Measurements from ENCODE around the gene HAVCR1.
"Not testable (repeated sequence)": the region's sequence is repeated elsewhere in the genome, so short reads cannot be mapped to it uniquely, and the experiment has no call there.

HAVCR1 gene

GRCh38 chr5:157059093-157059539, at the start of gene HAVCR1:
Gene HAVCR1 (minus strand): TSS chr5:157059116. CDS start chr5:157057943, 1,173 bp downstream.
- DNase-seq (ENCODE audit: low read depth) = no peak

GRCh38 chr5:157107508-157107907, 48.6 kb upstream of the HAVCR1 start:
- no peak for DNase-seq (ENCODE audit: low read depth)

- DNase-seq (ENCODE audit: low read depth) = no peak
These were observed 47.9 kb upstream of the HAVCR1 start for GRCh38 chr5:157106630-157107461.

GRCh38 chr5:157100140-157100679, 41.3 kb upstream of the HAVCR1 start:
- no peak for DNase-seq (ENCODE audit: low read depth)

- DNase-seq (ENCODE audit: low read depth) = no peak
These were observed 29.6 kb upstream of the HAVCR1 start for GRCh38 chr5:157088342-157088990.

- no peak for DNase-seq (ENCODE audit: low read depth)
These were observed 27.9 kb upstream of the HAVCR1 start for GRCh38 chr5:157086751-157087359.

GRCh38 chr5:157085930-157086329, 27.0 kb upstream of the HAVCR1 start:
- DNase-seq (ENCODE audit: low read depth) = no peak

GRCh38 chr5:157080286-157080685, 21.4 kb upstream of the HAVCR1 start:
- DNase-seq (ENCODE audit: low read depth) = no peak

GRCh38 chr5:157076558-157076957, 17.6 kb upstream of the HAVCR1 start:
- no peak for DNase-seq (ENCODE audit: low read depth)

- DNase-seq (ENCODE audit: low read depth) = no peak
These were observed 13.6 kb upstream of the HAVCR1 start for GRCh38 chr5:157072508-157072907.

GRCh38 chr5:157069949-157070348, 11.0 kb upstream of the HAVCR1 start:
- DNase-seq (ENCODE audit: low read depth) = no peak

GRCh38 chr5:157068785-157069184, 9.9 kb upstream of the HAVCR1 start:
- DNase-seq (ENCODE audit: low read depth) = no peak

- DNase-seq (ENCODE audit: low read depth) = no peak
These were observed 9.4 kb upstream of the HAVCR1 start for GRCh38 chr5:157068339-157068738.

- DNase-seq (ENCODE audit: low read depth) = no peak
These were observed 8.1 kb upstream of the HAVCR1 start for GRCh38 chr5:157067005-157067404.

- DNase-seq (ENCODE audit: low read depth) = no peak
These were observed 7.2 kb upstream of the HAVCR1 start for GRCh38 chr5:157066080-157066479.

GRCh38 chr5:157063776-157064430, 5.0 kb upstream of the HAVCR1 start:
- no peak for DNase-seq (ENCODE audit: low read depth)

GRCh38 chr5:157059891-157060290, 975 bp upstream of the HAVCR1 start:
- no peak for DNase-seq (ENCODE audit: low read depth)

- DNase-seq (ENCODE audit: low read depth) = no peak
These were observed 1.2 kb downstream of the HAVCR1 start for GRCh38 chr5:157057459-157058370.

GRCh38 chr5:157056848-157057247, 2.1 kb downstream of the HAVCR1 start:
- DNase-seq (ENCODE audit: low read depth) = not testable (repeated sequence)

- DNase-seq (ENCODE audit: low read depth) = no peak
These were observed 7.2 kb downstream of the HAVCR1 start for GRCh38 chr5:157051604-157052245.

- no peak for DNase-seq (ENCODE audit: low read depth)
These were observed 8.9 kb downstream of the HAVCR1 start for GRCh38 chr5:157050050-157050449.

Measured in activated T-helper 1 cell treated with Interleukin-2 at 50 U/mL for 16 hours (primary cell).